Mesenteric fat pad (tissue), 1 donor: ENCODE measurements around the gene HSPA6. TPM values are rescaled to one million over a fixed set of nuclear protein-coding genes. Genes with fewer than 3 reads are reported as not detected.
"Not testable (repeated sequence)": the region's sequence is repeated elsewhere in the genome, so short reads cannot be mapped to it uniquely, and the experiment has no call there.

Source experiments
- DNase-seq: peaks from one replicate; pipeline ENCODE4 v3.0.0-alpha.2; 2020; ENCODE audit warnings: low spot score
- total RNA-seq: library from RNA; stranded (reverse); fragmentation: NEBNext Ultra II Directional; extraction: Animal tissue kit (Norgen Biotek cat#: 25700); gene quantifications from one replicate; pipeline ENCODE4 v1.2.1, GENCODE V29; 2021
- donor health status: DM: yes; HTN: yes; CAD: no.

HSPA6 gene
- total RNA-seq, 1 donor from 2014 or later = 6.8 TPM

DNA sequence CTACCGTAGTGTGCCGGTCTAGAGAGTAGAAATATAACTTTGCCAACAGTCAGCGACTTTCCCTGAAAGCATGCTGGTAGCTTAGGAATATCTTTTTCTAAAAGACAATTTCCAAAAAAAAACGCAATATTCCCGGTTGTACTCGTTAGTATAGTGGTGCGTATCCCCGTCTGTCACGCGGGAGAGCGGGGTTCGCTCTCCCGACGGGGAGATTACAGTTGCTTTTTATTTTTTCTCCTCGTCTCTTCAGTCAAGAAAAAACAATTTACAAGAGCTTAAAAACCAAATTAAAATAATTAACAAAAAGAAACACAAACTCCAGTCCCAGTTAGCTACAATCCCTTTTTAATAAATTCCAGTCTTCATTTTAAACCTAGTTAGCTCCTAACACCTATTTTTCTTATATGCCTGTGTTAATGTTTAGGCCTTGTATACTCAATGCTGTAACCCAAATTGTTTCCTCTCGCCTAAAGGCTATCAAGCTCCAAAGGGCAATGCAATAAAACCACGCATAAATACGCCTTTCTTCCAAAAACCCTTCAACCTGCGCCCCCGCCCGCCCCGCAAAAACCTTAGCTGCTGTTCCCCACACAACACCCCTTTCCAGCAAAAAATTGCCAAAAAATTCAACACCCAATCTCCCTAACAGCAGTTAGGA, 7.8 kb downstream of the HSPA6 start:
- no peak for DNase-seq

DNA sequence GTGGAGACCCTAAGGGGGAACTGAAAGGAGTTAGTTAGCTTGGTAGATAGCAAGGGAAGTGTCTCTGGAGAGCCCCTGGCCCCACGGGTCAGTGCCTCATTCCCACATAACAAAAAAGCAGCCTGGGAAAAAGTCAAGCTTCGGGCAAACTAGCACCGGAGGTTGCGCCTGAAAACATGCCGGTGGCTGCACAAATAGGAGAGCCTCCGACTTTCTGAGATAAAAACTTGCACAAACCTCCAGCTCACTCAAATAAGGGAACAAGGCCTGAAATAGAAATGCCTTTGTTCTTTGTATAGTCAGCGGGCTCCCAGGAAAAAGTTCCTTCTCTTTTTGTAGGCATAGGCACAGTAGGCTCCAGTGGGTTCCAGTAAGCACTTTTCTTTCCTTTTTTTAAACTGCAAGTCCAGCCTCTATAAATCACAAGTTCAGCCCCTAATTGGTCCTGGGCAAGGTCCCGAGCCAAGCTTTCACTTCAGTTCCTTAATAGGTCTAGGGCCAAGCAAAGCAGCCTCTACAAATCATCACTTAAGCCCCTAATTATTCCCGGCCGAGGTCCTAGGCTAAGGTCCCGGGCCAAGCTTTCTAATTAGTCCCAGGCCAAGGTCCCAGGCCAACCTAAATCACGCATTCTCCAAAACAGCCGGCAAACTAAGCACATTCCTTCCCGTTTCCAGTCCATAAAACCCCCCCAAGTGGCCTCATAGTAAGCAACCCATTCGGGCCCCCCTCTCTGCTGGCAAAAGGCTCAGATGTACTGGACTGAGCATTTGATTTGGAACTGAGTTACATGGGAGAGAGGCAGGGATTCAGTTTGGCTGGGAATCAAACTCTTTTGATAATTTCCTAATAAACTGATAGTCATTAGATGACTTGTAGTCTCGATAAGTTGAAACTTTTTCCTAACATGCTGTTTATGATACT, 8.6 kb downstream of the HSPA6 start:
- DNase-seq = not testable (repeated sequence)

DNA sequence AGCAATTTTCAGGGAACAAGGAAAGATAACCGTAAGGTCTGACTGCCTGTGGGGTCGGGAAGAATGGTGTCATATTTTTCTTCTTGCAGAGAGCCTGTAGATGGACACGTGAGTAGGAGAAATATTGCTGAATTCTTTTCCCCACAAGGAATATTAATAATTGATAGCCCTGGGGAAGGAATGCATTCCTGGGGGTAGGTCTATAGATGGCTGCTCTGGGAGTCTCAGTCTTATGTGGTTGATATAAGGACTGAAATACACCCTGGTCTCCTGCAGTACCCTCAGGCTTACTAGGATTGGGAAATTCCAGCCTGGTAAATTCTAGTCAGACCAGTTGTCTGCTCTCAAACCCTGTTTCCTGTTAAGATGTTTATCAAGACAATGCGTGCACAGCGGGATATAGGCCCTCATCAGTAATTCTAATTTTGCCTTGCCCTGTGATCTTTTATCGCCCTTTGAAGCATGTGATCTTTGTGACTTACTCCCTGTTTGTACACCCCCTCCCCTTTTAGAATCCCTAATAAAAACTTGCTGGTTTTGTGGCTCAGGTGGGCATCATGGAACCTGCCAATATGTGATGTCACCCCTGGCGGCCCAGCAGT, 12.8 kb downstream of the HSPA6 start:
- not testable (repeated sequence) for DNase-seq

DNA sequence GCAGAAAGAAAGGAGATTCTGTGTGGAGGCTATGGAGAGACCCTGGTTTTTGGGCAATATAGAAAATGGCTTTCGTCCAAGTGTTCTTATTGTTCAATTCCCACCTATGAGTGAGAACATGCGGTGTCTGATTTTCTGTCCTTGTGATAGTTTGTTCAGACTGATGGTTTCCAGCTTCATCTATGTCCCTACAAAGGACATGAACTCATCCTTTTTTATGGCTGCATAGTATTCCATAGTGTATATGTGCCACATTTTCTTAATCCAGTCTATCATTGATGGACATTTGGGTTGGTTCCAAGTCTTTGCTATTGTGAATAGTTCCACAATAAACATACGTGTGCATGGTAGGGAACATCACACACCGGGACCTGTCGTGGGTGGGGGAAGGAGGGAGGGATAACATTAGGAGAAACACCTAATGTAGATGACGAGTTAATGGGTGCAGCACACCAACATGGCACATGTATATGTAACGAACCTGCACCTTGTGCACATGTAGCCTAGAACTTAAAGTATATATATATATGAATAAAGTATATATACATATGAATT, 14.7 kb downstream of the HSPA6 start:
- not testable (repeated sequence) for DNase-seq

DNA sequence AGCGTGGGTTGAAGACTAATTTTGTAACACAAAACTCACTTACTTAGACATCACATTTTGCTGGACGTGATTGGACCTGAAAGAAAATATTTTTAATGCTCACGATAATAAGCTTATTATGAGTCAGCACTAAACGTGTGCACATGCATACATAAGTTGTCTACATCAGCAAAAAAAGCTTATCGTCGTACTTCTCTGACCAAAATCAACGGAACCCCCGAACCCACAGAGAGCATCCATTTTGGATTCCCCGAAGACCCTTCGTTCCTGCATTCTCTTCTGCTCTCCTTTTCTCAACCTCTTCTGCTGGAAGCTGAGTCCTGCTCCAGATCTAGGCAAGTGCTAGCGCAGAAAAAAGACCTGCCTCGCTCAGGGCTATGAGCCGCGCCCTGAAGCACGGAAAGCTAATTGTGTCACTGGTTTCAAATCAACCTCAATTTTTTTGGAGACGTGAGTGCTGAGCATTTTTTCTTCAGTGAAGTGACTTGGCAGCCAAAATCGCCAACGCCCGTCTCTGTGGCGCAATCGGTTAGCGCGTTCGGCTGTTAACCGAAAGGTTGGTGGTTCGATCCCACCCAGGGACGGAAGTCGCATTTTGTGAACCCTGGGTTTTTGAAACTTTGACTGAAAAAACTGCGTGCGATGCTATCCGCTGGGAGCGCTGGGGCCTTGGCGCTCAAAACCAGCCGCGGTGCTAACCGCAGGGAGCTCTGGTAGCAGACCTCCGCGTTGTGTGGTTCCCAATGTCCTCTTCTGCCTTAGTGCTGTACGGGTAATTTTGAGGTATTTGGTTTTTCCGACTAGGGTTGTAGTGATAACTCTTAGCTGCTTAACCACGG, 15.6 kb downstream of the HSPA6 start:
- not testable (repeated sequence) for DNase-seq

DNA sequence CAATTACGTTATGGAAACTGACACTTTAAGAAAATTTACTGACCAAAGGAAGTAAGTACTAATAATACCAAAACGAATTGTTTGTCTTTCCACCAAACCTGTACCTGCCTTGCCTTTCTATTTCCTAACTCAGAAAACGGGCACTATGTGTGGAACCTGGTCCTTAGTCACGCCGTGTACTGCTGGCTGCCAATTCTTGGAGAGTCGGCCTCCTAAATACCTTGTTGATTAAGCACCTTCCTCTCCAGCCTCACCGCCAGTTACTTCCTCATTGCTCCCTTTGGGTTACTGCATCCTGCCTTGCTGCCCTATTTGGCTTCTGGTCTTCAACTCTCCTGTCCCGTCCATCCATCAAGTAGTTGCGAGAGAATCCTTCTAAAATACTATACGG, 16.2 kb downstream of the HSPA6 start:
- not testable (repeated sequence) for DNase-seq

DNA sequence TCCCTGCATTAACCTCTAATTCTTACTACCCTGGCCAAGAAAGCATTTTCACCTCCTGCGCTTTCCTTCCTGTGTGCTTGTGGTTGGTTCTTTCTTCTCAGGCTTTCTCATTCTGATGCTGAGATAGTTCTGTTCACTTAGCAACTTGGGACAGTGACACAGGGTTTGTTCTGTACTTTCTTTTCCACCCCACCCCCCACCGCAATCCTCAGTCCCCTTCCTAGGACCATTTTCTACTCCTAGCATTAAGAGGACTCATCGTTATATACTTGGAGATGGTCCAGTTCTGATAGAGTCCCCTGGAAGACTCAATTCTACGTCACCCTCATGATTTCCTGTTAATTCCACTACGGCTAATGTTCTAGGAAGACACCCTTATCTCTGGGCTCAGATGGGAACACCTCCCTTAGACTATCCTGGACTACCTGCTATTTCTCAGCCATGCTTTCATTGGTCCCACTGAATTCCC, 17.8 kb downstream of the HSPA6 start:
- DNase-seq = not testable (repeated sequence)

DNA sequence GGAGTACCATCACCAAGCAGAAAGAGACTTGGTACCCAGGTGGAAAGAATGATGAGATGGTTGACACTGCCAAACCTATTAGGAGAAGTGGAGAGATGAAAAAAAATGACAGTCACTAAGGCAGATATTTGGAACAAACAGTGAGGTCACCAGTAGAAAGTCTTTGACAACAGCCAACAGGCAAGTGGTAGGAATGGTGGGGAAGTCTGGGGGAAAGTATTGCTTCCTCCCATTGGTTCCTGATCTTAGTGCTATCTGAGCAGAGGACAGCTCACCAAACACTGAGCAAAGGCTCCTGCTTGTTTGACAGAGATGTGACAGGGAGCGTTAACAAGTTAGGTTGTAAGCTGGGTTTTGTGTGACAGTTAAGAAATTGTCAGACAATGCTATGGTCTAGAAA, 18.8 kb downstream of the HSPA6 start:
- not testable (repeated sequence) for DNase-seq

DNA sequence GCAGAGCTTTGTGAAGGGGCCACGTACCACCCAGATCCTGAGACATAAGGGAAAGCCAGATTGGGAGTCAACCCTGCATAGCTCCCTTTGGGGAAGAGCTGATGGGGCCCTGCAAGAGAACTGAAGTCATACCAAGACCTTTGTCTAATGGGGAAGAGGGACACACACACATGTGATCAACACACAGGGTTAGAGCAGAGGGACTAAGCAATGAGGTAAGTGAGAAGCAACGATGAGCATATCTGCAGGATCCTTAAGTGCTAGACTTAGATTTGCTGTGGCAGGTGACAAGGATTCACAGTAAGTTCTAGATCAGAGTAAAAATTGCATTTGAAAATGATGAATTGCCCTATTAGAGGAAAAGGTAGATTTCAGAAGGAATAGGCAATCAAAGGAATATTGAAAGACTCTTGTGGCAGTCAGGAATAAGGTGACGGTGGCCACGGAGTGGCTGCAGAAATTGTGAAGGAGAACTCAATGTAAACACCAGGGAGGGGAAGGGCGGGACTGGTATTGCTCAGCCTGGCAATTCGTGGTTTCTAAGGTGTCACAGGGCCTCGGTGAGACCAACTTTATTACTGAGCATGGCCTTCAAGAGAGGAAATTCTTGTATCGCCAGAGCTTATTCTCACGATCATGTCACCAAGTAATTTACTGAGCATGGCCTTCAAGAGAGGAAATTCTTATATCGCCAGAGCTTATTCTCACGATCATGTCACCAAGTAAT, 20.8 kb downstream of the HSPA6 start:
- DNase-seq = not testable (repeated sequence)

DNA sequence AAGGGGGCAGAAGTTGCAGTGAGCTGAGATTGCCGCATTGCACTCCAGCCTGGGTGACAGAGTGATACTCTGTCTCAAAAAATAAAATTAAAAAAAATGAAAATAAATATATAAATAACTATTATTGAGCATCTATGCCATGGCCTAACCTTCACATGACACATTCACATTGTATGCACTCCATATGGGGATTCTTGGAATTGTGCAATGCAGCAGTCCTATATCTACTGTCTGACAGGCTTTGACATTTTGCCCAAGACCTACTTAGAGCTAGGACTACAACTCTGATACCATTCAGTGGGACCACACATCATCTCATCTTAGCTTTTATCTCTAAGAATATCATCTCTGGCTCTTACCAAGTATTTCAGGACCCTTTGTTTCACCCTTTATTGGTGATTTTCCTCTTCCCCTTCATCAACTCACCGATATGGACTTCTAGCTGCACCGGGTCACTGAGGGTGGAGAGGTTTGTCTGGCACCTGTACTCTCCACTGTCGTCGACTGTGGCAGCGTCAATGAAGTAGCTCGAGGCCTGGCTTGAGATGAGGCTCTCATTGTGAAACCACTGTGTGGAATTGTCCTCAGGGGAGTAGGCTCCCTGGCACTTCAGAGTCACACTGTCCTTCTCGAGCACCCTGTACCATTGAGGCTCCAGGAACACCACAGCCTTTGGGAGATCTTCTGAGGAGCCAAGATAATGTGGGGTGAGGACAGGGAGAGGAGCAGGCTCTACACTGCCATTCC, 23.8 kb downstream of the HSPA6 start:
- not testable (repeated sequence) for DNase-seq

DNA sequence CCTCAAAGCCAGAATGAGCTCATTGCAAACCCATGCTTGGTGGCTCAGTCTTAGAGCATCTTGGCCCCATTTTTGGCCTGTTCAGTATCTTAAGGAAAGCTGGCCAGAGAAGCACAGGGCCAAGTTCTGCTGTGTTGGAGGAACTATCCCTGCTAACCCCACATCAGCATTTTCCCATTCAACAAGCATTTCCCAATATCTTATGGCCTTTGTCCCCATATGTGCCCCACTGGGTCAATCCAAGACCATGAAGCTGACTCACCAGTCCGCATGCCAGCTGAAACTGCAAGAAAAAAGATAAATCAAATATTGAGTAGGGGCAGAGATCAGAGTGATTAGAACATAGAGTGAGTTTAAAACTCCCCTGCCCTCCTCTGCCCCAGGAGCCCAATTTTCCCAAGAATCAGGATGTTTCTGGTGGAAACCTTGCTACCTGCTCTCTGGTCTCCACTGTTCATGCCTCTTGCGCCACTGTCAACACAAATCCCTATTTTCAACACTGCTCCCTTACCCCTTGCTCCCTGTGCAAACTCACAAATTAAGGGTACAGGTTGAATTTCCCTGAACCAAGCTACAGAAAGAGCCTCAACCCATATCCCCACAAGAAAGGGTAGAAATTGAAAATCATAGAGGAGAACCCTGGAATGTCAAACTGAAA, 24.5 kb downstream of the HSPA6 start:
- not testable (repeated sequence) for DNase-seq

DNA sequence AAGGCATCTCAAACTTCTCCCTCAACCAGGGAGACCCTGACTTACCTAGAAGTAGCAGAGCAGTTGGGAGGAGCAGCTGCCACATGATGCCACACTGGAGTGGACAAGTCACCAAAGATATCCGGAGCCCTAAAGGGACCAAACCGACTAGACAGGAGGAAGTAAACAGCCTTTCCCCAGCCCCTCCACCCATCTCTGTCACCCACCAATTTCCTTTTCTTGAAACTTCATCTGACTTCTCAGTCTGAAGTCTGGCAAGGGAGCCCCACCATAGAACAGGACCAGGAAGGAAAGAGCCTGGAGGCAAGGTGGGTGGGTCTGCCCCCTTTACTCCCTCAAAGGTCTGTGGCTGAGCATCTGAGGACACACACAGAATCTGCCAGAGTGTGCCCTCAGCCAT, 25.3 kb downstream of the HSPA6 start, which contains the start of gene FCGR3A:
Gene FCGR3A, minus strand, starts transcription at position 167 of the 400 bp plus-strand sequence. Its CDS starts 82 bp downstream, at position 85.
- DNase-seq = no peak

DNA sequence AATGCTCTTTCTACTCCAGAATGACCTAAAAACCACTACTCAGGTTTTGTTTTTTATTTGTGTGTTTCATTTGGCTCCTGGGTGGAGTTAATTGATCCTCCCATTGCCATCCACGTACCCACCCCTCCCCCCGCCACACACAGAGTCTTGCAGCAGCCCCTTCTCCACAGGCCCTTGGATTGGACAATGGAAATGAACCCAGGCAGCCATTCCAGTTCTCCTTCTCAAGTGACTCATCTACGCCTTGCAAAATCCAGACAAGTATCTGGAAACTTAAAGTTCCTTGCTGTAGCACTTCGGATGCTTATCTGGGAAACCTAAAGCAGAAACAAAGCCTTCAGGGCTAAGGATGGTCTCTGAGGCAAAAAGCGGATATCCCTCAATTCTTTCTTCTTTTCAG, 26.6 kb downstream of the HSPA6 start:
- DNase-seq = not testable (repeated sequence)

DNA sequence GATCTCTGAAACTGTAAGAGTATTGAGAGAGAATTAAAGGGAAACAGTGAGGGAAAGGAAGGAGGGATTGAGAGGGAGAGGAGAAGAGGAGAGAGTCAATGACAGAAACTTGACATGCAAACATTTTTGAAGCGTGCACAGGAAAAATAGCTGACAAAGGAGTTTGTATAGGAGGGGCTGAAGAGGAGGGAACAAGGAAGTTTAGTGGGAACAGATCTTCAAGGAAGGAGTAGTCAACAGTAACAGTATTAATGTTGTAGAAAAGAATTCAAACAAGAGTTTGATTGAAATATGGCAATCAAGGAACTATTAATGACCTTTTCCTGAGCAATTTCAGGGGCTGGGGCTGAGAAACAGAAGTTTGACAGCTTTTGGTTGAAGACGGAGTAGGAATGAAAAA, 29.3 kb downstream of the HSPA6 start:
- DNase-seq = not testable (repeated sequence)

DNA sequence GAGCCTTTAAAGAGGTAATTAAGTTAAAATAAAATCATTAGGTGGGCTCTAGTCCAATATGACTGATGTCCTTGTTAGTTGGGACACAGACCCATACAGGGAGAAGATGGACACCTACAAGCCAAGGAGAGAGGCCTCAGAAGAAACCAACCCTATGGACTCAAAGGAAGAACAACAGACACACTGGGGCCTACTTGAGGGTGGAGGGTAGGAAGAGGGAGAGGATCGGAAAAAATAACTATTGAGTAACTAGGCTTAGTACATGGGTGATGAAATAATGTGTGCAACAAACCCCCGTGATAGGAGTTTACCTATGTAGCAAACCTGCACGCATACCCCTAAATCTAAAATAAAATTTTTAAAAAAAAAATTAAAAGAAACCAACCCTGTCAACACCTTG, 30.0 kb downstream of the HSPA6 start:
- not testable (repeated sequence) for DNase-seq

DNA sequence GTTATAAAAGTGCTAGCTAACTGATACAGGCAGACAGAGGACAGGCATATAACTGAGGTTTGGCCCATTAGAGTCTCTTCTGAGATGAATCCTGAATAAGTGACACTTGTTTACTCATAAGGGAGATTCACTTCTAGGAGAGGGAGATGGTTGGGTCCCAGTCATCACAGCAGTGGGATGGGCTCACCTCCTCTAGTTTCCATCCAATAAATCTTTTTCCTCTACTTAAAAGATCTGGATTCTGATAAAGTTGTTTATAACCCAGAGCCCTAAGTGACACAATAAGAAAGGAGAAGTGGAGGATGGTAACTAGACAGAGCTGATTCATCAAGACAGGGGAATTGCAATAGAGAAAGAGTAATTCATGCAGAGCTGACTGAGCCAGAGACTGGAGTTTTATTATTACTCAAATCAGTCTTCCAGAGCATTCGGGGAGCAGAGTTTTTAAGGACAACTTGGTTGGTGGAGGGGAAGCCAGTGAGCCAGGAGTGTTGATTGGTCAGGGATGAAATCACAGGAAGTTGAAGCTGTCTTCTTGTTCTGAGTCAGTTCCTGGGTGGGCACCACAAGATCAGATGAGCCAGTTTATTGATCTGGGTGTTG, 30.6 kb downstream of the HSPA6 start:
- DNase-seq = not testable (repeated sequence)

DNA sequence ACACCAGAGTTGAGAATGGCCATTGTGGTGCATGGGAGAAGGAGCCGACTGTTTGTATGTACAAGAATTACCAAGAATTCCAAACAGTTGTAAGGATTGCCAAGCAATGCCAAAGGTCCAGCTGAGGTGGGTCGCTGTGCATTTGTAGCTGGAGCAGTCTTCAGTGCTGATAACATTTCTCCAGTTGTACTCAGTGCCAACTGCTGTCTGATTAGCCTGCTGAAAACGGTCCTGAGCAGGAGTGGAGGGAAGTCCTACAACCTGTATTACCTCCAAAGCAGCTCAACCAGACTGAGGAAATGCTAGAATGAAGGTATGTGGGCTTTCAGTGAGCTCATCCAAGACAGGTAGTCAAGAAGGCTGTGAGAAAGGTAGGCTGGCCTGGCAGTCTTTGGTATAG, 31.8 kb downstream of the HSPA6 start:
- DNase-seq = not testable (repeated sequence)

DNA sequence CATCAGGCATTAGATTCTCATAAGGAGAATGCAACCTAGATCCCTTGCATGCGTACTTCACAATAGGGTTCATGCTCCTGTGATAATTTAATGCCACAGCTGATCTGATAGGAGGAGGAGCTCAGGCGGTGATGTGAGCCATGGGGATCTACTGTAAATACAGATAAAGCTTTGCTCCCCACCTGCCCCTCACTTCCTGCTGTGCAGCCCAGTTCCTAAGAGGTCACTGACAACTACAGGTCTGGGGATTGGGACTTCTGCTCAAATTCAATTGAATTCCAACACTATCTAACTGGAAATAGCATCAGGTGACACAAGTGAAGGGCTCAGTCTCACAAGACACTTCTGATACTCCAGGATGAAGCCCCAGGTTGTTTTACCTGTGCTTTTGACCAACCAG, 32.6 kb downstream of the HSPA6 start:
- not testable (repeated sequence) for DNase-seq
